ENCODE results near the gene OR6M1. TPM values are rescaled to one million over a fixed set of nuclear protein-coding genes. Genes with fewer than 3 reads are reported as not detected.

OR6M1 gene
- total and polyA plus RNA-seq, 2 donors (not counting 3 experiments of a cell fraction or from before 2014, with no cell fraction given): not detected

GRCh38 chr11:123765601-123766000 is 40.5 kb downstream of the OR6M1 start:
- DNase-seq (ENCODE audit: low read depth, low spot score): no peak
- no peaks in the 10 kb centered on the region for H3K9me1 ChIP-seq (replicated peaks; ENCODE audit: control insufficient read depth, extremely low read depth, insufficient read depth, low read length)
- H3K4me2 ChIP-seq (ENCODE audit: insufficient read depth, low read length): no peak overlapping the region
- dilution Hi-C loops (cut with MboI; ENCODE audit: extremely low pct_ligation_motif_present, low sequenced_read_pairs) (no loop called here), intact Hi-C loops (cut with micrococcal nuclease) (no loop called here)
- no peaks in the 10 kb centered on the region for H3K4me1 ChIP-seq (ENCODE audit: control insufficient read depth, extremely low read depth, insufficient read depth, low read length)
- no peak for FAIRE-seq
- ChIA-PET CTCF (interaction anchor here (0.6 to 1.3 kb wide), 3 partner anchors 10 to 29 kb away, joined by 3 to 7 read pairs (median 3); no protein-coding TSS in a partner anchor), POLR2A (no interaction called here)
- no peak overlapping the region for H3K9ac ChIP-seq (replicated peaks; ENCODE audit: extremely low read depth, insufficient read depth, low read length)
- TF ChIP-seq POLR2AphosphoS5 (IDR thresholded peaks at IDR 0.05; ENCODE audit: insufficient read depth, low read depth, low read length) (no peak), CTCF (IDR thresholded peaks at IDR 0.05; ENCODE audit: extremely low read depth in 1 of 2, insufficient read depth in 1 of 2, low read depth in 1 of 2, low read length in 2 of 2) (no peak), MAX (IDR thresholded peaks at IDR 0.05; ENCODE audit: insufficient read depth, insufficient read length) (no peak), POLR2A (IDR thresholded peaks at IDR 0.05; ENCODE audit: low read depth, low read length) (no peak), EZH2 (IDR thresholded peaks at IDR 0.05; ENCODE audit: borderline replicate concordance, low read depth, low read length, severe bottlenecking) (no peak), MYC (IDR thresholded peaks at IDR 0.05; ENCODE audit: low read depth, low read length) (no peak), JUN (IDR thresholded peaks at IDR 0.05; ENCODE audit: borderline replicate concordance, insufficient read depth, insufficient read length, low read depth) (no peak), GATA2 (IDR thresholded peaks at IDR 0.05; ENCODE audit: insufficient read depth, insufficient read length, low read depth, low read length) (no peak), FOS (IDR thresholded peaks at IDR 0.05; ENCODE audit: borderline replicate concordance, insufficient read depth, low read length) (no peak)
- H3K27ac ChIP-seq (ENCODE audit: insufficient read depth, low read depth, low read length): no peak overlapping the region
- no peak overlapping the region for H2AFZ ChIP-seq (ENCODE audit: low read depth, low read length)
- no peaks in the 10 kb centered on the region for H3K36me3 ChIP-seq (ENCODE audit: control insufficient read depth in 2 of 2, extremely low read depth in 1 of 2, insufficient read depth in 2 of 2, low read length in 2 of 2)
- no peaks in the 10 kb centered on the region for H3K27me3 ChIP-seq (ENCODE audit: control insufficient read depth in 2 of 2, insufficient read depth in 2 of 2, low read length in 2 of 2)
- no peaks in the 10 kb centered on the region for H3K9me3 ChIP-seq (replicated peaks; ENCODE audit: control insufficient read depth, insufficient read depth, low read length)
- H3K4me3 ChIP-seq (replicated peaks in 1 of 3; ENCODE audit: insufficient read depth in 1 of 3, low read depth in 1 of 3, low read length in 3 of 3): no peak overlapping the region
- BruUV-seq (replicated peaks): no TSS peak
- H3K79me2 ChIP-seq (ENCODE audit: control insufficient read depth, insufficient read depth, low read length): no peaks in the 10 kb centered on the region
- H4K20me1 ChIP-seq (replicated peaks; ENCODE audit: control insufficient read depth, extremely low read depth, insufficient read depth, low read length): no peaks in the 10 kb centered on the region
